Fibroblast of mammary gland (primary cell): Measurements from ENCODE around the gene ST13.

Experiments
- DNase-seq: peaks from one replicate; pipeline ENCODE4 v3.0.0-alpha.2; 2010; ENCODE audit warnings: low read depth
- H3K4me3 ChIP-seq: 2 replicates; pipeline ENCODE4 v1.5.1; 2011; ENCODE audit warnings: low read depth, mild to moderate bottlenecking, low read length, moderate library complexity; ENCODE audit not compliant: control insufficient read depth
- TF ChIP-seq, protein P1 (sequence below): conservative IDR thresholded peaks from 2 replicates; pipeline ENCODE4 v1.5.1; 2011; ENCODE audit warnings: low read depth, low read length, inconsistent platforms; ENCODE audit not compliant: control insufficient read depth, insufficient read depth

The ST13 gene

GRCh38 chr22:40856513-40857308 is at the start of gene ST13, which contains the start of gene XPNPEP3:
ST13 (minus strand) TSS chr22:40856639; CDS start chr22:40856540, 99 bp downstream.
XPNPEP3 (plus strand) TSS chr22:40857148; CDS start chr22:40857182, 34 bp downstream.
- H3K4me3 ChIP-seq, result peak within 1 kb of the TSS; percentile 99
- DNase-seq, result peak; percentile 96
- TF ChIP-seq, protein P1, sequence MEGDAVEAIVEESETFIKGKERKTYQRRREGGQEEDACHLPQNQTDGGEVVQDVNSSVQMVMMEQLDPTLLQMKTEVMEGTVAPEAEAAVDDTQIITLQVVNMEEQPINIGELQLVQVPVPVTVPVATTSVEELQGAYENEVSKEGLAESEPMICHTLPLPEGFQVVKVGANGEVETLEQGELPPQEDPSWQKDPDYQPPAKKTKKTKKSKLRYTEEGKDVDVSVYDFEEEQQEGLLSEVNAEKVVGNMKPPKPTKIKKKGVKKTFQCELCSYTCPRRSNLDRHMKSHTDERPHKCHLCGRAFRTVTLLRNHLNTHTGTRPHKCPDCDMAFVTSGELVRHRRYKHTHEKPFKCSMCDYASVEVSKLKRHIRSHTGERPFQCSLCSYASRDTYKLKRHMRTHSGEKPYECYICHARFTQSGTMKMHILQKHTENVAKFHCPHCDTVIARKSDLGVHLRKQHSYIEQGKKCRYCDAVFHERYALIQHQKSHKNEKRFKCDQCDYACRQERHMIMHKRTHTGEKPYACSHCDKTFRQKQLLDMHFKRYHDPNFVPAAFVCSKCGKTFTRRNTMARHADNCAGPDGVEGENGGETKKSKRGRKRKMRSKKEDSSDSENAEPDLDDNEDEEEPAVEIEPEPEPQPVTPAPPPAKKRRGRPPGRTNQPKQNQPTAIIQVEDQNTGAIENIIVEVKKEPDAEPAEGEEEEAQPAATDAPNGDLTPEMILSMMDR, result peak; percentile 7

GRCh38 chr22:40904101-40904500 is 47.7 kb upstream of the ST13 start:
- TF ChIP-seq, protein P1, result no peak
- no peak overlapping the region for H3K4me3 ChIP-seq
- DNase-seq, result no peak

- TF ChIP-seq, protein P1, result peak; percentile 60
- DNase-seq, result peak; percentile 68
- no peak overlapping the region for H3K4me3 ChIP-seq
These were observed 42.5 kb upstream of the ST13 start for GRCh38 chr22:40898850-40899357.

DNA sequence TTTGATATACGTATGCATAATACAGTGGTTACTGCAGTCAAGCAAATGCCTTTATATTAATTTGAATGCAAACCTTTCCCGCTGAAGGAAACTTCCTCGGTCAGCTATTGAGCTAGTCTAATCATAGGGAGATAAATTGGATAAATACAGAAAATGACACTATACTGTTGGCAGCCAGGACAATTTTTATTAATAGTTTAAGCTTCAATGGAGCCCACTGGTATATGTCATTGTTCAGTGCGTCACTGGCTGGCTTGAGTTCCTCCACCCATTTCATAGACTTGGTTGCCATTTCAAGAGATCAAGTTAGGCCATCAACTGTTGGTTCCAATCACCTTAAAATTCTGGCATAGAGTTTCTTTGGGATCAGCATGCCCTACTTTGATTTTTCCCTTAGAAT is 38.0 kb upstream of the ST13 start:
- TF ChIP-seq, protein P1, result no peak
- no peak overlapping the region for H3K4me3 ChIP-seq
- no peak for DNase-seq

- TF ChIP-seq, protein P1, result no peak
- H3K4me3 ChIP-seq, result no peak overlapping the region
- DNase-seq, result peak; percentile 73
These were observed 34.4 kb upstream of the ST13 start for GRCh38 chr22:40890881-40891280.

DNA sequence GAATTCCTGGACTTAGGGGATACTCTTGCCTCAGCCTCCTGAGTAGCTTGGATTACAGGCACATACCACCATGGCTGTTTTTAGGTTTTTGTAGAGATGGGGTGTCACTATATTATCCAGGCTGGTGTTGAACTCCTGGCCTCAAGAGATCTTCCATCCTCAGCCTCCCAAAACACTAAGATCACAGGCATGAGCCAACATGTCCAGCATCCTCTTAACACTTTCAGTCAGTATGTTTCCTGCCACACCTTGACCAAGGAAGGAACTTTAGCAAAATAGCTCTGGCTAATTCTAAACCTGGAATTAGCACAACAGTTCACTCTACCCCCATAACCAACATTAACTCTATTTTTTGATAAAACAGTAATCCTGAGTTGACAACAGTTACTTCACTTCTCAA is 32.7 kb upstream of the ST13 start:
- no peak for DNase-seq
- TF ChIP-seq, protein P1, result no peak
- no peak overlapping the region for H3K4me3 ChIP-seq
